Measurements from ENCODE around the gene CARM1.
"Not testable (repeated sequence)": the region's sequence is repeated elsewhere in the genome, so short reads cannot be mapped to it uniquely, and the experiment has no call there.

CARM1 gene
- total RNA-seq = 24.9 to 33.4 reads per million in 2 donors

DNA sequence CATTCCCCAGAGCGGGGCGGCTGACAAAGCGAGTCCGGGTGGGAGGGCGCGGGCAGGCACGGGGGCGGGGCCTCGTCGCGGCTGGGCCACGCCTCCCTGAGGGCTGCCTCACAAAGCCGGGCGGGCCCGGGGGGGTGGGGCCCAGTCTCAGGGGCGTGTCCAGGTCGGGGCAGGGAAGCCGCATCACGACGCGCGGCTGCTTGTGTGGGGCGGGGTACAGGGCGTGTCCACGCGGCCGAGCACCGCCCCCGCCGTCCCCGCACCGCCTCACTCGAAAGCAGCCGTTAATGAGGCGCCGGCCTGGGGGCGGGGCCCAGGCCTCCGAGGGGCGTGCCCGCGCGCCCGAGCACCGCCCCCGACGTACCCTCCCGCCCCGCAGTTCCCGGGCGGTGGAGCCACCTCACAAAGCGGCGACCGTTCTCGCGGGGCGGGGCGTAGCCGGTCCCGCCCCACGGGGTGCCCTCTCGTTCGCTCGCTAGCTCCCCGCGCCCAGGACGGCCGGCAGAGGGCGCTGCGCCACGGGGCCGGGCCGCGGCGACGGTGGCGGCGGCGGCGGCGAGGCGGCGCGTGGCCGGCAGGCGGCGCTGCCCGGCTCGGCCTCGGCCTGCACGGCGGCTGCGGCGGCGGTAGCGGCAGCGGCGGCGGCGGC, at the start of gene CARM1:
CARM1 (plus strand) TSS at position 599 of the 649 bp plus-strand sequence. CDS start 150 bp downstream, outside the sequence.
- DNase-seq = peak; percentile 99

DNA sequence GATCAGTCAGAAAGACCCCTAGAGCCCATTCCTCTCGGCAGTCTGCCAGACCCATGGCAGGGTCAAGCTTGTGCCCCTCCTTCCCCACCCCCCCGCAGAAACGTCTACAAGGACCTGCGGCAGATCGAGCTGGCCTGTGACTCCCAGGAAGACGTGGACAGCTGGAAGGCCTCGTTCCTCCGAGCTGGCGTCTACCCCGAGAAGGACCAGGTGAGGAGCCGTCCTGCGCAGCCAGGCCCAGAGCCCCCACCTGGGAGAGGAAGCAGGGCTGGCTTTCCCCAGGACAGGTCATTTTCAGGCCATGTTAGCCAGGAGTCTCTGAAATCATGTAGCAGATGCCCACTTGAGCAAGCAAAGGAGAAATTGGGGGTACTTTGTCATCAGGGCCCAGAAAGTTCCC, 47.7 kb upstream of the CARM1 start:
- no peak for DNase-seq

DNA sequence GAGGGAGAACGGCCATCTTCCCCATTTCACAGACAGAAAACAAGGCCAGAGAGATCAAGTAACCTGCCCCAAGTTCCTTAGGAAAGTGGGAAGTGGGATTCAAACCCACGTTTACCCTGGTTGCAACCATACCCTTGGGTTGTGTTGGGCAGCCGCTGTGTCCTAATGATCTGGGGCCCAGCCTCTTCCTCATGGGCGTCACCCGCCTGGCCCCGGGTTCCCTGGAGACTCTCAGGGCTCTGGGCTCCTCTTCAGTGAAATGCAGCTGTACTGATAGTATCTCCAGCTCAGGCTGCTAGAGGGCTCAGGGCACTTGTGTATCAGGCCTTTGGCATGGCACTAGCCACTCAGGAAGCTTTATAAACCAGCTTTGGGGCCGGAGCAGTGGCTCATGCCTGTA, 45.1 kb upstream of the CARM1 start:
- DNase-seq = no peak

DNA sequence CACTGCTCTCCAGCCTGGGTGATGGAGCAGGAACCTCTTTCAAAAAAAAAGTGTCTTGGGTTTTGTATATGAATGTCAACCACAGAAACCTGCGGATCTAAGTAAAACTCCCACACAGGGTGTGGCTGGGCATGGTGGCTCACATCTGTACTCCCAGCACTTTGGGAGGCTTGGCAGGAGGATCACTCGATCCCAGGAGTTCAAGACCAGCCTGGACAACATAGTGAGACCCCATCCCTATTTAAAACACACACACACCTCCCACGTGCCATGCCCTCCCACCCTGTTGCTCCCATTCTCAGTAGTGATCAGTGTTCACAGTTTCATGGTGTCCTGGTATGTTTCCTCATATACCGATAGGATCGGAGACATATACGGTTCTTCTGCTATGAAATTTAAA, 44.5 kb upstream of the CARM1 start:
- DNase-seq = no peak

DNA sequence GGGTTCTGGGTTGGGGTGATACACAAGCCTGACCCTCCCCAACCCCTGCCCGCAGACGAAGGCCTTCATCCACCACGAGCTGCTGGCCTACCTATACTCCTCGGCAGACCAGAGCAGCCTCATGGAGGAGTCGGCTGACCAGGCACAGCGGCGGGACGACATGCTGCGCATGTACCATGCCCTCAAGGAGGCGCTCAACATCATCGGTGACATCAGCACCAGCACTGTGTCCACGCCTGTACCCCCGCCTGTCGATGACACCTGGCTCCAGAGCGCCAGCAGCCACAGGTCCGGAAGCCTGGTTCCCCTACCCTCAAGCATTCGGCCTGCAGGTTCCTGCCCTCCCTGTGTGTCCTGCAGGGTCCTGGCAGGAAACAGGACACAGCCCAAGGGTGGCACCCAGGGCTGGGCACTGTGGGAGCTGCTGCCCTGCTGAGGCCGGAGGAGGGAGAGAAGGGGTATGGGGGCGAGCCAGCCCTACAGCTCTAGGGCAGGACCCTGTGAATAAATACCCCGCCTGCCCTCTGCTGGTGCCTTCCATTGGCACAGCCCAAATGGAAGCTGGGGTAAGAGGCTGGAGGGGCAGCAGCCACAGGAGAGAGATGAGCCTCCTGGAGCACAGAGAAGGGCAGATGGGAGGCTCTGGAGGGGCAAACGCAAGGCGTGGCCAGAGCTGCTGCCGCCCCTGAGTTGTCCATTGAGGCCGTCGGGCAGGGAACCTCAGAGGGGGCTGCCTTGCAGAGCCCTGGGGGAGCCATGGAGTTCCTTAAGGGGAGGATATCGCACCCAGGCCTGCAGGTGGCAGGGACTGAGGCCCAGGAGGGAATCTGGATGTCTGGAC, 42.2 kb upstream of the CARM1 start:
- no peak for DNase-seq

DNA sequence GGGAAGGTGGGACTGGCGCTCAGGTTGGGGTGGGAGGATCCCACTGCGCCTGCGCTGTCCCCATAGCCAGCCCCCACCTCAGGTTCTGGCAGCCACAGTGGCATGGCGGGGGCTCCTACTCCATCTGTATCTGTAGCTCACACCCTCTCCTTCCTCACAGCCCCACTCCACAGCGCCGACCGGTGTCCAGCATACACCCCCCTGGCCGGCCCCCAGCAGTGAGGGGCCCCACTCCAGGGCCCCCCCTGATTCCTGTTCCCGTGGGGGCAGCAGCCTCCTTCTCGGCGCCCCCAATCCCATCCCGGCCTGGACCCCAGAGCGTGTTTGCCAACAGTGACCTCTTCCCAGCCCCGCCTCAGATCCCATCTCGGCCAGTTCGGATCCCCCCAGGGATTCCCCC, 41.4 kb upstream of the CARM1 start:
- no peak for DNase-seq

DNA sequence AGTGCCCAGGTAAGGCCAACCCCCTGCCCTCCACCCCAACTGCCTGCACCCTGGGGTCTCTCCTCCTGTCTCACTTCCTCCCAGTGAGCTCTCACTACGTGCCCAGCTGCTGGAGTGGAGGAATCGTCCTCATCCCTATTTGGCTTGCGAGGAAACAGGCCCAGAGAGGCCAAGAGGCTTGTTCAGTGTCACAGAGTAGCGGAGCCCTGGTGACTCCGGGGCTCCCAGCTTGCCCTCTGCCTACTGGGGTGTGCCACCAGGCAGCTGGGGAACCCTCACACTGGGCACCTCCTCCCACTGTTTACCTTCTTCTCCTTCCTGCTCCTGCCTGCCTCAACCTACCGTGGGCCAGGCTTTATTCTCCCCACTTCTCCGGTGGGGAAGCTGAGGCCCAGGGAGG, 41.0 kb upstream of the CARM1 start:
- no peak for DNase-seq

DNA sequence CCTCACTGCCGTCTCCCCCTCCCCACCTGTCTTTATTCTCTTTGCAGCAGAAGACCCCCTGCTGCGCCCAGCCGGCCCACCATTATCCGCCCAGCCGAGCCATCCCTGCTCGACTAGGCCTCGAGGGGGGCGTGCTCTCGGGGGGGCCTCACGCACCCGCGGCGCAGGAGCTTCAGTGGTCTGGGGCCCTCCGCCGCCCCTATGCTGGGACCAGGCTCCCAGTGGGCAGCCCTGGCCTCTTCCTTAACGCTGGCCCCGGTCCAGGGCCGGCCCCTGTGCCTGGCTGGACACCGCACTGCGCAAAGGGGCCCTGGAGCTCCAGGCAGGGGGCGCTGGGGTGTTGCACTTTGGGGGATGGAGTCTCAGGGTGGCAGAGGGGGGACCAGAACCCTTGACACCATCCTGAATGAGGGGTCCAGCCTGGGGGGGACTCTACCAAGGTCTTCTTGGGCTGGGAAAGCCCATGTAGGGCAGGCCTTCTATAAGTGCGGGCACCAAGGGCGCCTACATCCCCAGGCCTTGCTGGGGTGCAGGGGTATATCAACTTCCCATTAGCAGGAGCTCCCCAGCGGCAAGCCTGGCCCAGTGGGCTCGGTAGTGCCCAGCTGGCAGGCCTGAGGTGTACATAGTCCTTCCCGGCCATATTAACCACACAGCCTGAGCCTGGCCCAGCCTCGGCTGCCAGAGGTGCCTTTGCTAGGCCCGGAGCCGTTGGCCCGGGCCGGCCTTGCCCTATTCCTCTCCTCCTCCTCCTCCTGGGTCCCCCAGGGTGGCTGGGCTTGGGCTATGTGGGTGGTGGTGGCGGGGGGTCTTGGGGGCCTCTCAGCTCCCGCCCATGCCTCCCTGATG, 40.2 kb upstream of the CARM1 start:
- DNase-seq = no peak

DNA sequence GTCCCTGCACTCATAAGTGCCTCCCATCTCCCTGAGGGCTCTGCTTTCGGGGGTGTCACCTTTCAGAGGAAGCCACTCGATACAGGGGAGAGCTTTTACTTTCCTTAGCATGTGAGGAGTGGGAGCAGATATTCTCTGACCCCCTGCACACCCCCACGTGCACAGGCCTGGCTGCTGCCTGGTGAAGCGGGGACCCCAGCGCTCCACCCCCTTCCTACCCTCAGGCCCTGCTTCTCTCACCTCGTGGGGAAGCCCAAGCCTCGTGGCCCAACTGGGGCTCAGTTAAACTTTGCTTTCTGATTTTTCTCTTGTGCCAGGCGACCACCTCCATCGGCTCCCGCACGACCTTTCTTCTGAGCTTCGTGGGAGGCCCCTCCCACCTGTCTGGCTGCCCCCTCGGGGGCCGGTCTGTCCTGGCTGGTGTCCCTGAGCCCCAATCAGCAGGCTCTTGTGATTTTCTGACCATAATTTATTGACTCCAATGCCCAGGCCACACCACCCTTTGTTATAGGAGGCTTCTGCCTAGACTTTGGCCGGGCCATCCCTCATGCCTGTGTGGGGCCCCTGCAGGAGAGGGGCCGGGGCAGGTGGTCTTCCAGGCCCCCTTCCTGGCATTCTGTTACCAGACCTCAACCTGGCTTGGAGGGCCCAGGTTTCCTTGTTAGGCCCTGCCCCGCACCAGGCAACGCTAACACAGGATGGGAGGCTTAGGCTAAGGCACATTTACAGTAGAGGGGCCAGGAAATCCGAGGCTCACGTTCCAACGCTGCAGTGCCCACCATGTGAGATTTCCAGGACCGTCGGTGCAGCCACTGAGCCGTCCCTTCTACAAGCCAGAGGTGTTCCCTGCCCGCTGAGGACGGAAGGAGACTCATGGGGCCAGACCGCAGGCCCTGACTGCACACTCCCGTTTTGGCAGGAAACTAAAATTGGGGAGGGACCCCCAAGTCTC, 39.1 kb upstream of the CARM1 start:
- DNase-seq = no peak

DNA sequence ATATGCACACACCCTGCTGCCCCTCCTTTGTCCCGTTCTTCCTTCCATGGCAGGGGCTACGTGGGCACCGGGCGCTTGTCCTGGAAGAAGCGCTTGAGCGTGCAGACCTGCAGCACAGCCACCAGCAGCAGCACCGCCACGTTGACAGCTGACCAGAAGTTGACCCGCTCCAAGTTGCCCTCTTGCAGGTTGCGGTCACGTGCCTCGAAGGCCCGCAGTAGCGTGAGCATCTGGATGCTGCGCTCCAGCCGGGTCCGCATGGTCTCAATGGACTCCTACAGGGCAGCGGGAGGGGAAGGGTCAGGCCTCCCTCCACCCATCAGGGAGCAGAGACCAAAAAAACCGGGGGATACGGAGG, 38.4 kb upstream of the CARM1 start:
- DNase-seq = no peak

DNA sequence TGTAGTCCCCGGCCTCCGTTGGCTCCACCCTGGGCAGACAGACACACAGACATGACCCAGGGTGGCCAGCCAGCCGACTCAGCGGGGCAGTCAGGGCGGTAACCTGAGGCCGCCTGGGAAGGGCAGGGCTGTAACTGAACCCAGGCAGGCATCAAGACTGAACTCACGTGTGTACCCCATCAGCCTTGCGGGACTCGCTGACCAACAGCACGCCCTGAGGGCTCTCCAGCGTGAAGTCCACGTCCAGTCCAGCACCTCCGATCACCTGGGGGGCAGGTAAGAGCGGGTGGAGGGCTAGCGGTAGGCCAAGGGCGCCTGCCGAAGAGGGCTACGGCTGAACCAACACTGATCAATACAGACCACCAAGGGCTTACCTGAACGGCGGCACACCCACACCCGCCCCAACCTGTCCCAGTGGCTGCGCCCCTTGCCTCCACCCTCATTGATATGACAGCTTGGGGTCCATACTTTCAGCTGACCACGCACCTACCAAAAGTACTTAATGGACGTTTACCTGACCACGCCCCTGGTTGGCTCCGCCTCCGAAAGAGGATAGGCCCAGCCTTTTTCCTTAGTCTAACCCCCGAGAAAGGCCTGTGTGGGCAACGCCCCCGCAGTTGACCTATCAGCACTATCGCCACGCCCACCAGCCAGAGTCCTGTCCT, 36.1 kb upstream of the CARM1 start:
- no peak for DNase-seq

DNA sequence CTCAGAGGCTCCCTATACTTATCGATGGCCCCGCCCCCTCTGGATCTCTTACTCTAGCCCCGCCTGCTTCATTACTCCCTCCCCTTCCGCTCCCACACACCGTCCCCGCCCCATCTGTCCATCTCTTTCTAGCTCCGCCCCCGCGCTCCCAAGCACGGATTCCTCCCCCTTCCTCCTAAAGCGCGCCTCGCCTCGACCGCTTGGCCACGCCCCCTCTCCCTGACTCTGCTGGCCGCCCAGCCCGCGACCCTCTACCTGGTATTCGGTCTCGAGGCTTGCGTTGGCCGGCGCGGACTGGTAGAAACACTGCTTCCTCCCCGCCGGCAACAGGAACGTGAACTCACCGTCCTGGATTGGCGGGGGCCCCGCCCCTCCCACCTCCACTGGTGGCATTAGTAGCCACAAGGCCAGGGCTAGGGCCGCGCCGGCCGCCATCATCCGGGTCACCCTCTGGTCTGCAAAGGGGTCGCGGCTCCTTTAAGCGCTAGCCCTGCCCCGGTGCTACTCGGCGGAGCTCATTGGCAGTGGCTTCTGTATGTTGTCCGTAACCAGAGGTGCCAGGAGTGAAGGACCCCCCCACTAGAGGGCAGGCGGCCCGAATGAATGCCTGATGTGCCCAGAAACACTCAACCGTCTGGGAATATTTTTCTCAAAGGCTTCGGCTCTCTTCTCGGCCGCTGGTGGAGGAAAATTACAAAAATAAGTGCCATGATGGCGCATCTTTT, 35.4 kb upstream of the CARM1 start, which contains the start of gene TMED1:
TMED1 (minus strand) TSS at position 459 of the 725 bp plus-strand sequence; CDS start at position 438, 21 bp downstream.
- DNase-seq = peak; percentile 94

DNA sequence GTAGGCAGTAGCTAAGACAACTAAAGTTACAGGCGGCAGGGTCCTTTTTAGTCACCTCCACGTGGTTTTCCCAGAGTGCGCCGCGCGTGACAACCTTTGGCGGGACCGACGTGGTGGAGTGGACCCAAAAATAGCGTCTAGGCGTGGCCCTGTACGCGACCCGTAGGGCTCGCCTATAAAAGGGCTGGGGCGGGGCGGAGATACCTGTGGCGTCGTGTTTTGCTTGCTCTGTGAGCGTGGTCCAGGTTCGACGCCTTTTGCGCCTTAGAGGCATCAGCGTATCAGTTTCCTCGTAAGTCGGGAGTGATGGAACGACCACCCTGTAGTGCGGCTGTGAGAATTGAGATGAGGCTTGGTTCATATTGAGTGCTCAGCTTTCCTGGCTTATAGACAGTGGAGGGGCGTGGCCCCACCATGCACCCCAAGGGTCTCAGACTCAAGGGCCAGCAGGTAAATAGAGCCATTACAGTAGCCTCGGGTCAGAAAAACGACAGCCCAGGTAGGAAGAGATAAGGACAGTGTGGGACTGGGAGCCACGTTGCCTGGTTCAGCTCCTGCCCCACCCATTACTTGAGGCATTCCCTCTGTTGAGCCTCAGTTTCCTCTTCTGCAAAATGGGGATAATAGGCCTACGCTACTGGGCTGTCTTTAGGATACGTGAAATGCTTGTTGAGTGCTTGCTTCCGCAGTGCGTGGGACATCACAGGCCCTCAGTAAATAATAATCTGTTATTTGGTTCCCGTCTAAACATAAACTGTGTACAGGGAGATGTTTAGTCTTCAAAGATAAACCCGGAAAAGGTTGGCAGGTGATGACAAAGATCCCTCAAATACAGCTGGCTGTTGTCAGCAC, 34.6 kb upstream of the CARM1 start:
- peak; percentile 58 for DNase-seq

DNA sequence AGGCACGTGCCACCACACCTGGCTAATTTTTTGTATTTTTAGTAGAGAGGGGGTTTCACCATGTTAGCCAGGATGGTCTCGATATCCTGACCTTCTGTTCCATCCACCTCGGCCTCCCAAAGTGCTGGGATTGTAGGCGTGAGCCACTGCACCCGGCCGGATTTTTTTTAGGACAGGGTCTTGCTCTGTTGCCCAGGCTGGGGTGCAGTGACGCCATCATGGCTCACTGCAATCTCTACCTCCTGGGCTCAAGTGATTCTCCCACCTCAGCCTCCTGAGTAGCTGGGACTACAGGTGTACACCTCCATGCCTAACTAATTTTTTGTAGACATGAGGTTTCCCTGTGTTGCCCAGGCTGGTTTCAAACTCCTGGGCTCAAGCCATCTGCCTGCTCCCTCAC, 33.7 kb upstream of the CARM1 start:
- not testable (repeated sequence) for DNase-seq

DNA sequence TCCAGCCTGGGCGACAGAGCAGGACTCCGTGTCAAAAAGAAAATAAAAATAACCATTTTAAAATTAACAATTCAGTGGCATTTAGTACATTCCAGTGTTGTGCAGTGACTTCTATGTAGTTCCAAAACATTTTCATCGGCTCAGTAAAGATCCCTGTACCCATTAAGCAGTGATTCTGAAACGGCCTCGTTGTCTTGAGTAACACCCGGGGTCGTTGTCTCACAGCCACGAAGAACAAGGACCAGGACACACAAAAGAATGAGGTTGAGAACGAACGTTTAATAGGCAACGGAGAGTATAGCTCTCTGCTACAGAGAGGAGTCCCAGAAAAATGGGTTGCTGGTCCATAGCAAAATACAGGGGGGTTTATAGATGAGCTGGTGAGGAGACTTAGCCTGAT, 33.0 kb upstream of the CARM1 start:
- DNase-seq = no peak

DNA sequence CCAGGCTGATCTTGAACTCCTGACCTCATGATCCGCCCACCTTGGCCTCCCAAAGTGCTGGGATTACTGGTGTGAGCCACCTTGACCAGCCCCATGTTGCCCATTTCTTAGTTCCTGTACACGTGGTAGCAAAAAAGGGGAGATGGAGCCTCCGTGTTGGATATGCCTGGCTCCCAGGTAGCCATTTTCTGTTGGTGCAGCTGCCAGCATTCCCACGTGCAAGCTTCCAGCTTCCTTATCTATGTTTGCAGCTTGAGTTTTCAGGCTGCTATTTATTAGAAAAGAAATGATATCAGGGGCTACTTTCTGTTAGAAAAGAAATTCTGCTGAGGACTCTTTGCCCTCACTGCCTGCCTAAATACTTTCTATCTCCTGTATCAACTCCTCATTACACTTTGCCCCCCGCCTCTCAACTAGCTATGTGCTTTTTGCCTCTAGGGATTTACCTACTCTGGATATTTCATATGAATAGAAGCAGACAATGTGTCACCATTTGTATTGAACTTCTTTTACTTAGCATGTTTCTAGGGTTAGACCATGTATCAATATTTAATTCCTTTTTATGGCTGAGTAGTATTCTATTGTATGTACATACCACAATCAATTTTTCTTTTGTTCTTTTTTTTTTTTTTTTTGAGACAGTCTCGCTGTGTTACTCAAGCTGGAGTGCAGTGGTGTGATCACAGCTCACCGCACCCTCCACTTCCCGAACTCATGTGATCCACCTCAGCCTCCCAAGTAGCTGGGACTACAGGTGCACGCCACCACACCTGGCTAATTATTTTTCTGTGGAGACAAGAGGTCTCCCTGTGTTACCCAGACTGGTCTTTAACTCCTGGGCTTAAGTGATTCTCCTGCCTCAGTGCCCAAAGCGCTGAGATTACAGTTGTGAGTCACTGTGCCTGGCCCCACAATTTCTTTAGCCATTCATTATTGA, 32.0 kb upstream of the CARM1 start:
- DNase-seq = no peak

DNA sequence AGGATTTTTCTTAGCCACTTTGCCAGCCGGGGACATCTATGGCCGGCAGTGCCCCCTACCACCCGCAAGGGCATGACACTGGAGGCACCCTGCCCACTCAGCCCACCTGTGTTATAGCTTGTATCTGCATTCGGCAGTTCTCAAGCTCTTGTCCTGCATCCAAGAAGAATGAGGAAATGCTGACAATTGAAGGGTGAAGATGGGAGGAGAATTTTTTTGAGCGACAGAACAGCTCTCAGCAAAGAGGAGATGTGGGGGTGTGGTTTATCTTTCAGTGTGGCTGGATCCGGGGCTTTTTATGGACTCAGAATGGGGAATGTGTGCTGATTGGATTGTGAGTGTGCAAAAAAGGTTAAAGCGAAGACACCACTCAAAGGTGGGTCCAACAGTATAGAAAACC, 28.6 kb upstream of the CARM1 start:
- no peak for DNase-seq

DNA sequence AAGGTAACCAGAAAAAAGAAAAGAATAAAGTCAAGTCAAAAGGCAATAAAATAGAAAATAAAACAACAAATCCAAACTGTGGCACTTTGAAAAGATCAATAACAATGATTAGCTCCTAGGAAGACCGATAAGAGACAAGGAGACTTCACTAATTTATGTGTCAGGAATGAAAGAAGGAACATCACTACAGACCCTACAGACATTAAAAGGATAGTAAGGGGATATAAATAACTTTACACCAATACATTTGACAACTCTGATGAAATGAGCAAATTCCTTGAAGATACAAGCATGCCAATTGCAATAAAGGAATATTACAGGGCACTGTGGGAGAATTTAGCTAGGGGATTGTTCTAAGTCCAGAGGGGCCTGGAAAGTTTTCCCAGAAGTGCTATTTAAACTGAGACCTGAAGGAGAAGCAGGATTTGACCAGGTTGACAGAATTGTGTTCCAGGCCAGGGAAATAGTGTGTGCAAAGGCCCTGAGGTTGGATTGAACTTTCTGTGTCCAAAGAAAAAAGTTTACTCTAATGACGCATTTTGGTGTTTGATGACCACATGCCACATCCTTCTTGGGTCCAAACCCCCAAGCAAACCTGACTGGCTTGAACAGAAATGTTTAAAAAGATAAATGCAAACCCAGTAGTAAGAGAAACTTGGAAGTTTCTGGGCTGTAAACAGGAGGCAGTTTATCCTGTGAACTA, 24.7 kb upstream of the CARM1 start:
- DNase-seq = no peak
